Parathyroid adenoma (tissue), 2 donors: ENCODE results near the gene LAYN.

Experiments
- H2AFZ ChIP-seq: fragments of 300-600 bp; sonication (generic); one replicate; pipeline ENCODE4 v1.7.0; 2017; ENCODE audit warnings: antibody characterized with exemption, mild to moderate bottlenecking
- H3K27ac ChIP-seq: fragments of 300-600 bp; sonication (generic); one replicate; pipeline ENCODE4 v1.7.0; 2017
- H3K27me3 ChIP-seq: fragments of 300-600 bp; sonication (generic); one replicate; pipeline ENCODE4 v1.7.0; 2017; ENCODE audit warnings: low read length; ENCODE audit not compliant: control insufficient read depth, insufficient read depth
- H3K36me3 ChIP-seq: fragments of 300-600 bp; sonication (generic); one replicate; pipeline ENCODE4 v1.7.0; 2017; ENCODE audit warnings: low read length; ENCODE audit not compliant: control insufficient read depth, insufficient read depth
- H3K4me1 ChIP-seq: fragments of 300-600 bp; sonication (generic); one replicate; pipeline ENCODE4 v1.7.0; 2017; ENCODE audit warnings: control low read depth
- H3K4me2 ChIP-seq: fragments of 300-600 bp; sonication (generic); one replicate; pipeline ENCODE4 v1.7.0; 2017; ENCODE audit warnings: low read length
- H3K4me3 ChIP-seq: fragments of 300-600 bp; sonication (generic); one replicate; pipeline ENCODE4 v1.7.0; 2017; ENCODE audit warnings: low read depth, low read length
- H3K79me2 ChIP-seq: fragments of 300-600 bp; sonication (generic); one replicate; pipeline ENCODE4 v1.7.0; 2017; ENCODE audit warnings: control low read depth
- H3K9ac ChIP-seq: fragments of 300-600 bp; sonication (generic); one replicate; pipeline ENCODE4 v1.7.0; 2017; ENCODE audit warnings: mild to moderate bottlenecking
- H3K9me3 ChIP-seq: fragments of 300-600 bp; sonication (generic); one replicate; pipeline ENCODE4 v1.7.0; 2017; ENCODE audit warnings: low read length; ENCODE audit not compliant: control insufficient read depth
- CTCF ChIP-seq: fragments of 300-600 bp; sonication (generic); IDR thresholded peaks from one replicate; pipeline ENCODE4 v1.7.0; 2017; ENCODE audit warnings: antibody characterized with exemption, mild to moderate bottlenecking
- donor health status: primary hyperparathyroidism.

LAYN gene

GRCh38 chr11:111598559-111598958 lies 58.0 kb downstream of the LAYN start:
- Histone ChIP-seq H3K27me3 (no peaks in the 10 kb centered on the region), H3K4me2 (no peak overlapping the region), H3K36me3 (no peaks in the 10 kb centered on the region)

GRCh38 chr11:111601636-111601978 lies 61.1 kb downstream of the LAYN start:
- Histone ChIP-seq H3K36me3 (no peaks in the 10 kb centered on the region), H3K27me3 (no peaks in the 10 kb centered on the region), H3K9me3 (no peaks in the 10 kb centered on the region), H3K4me2 (peak overlapping the region; percentile 63), H3K79me2 (peaks cover 3% of the 10 kb centered on the region), H3K4me1 (peaks cover 3% of the 10 kb centered on the region), H3K27ac (peak overlapping the region; percentile 71), H3K9ac (no peak overlapping the region), H2AFZ (peak overlapping the region; percentile 94), H3K4me3 (peak overlapping the region; percentile 42)
- no peak for TF ChIP-seq CTCF

More at GRCh38 chr11:111598559-111598958, 58.0 kb downstream of the LAYN start:
- Histone ChIP-seq H3K4me3 (no peak overlapping the region), H3K4me1 (no peaks in the 10 kb centered on the region), H3K9me3 (no peaks in the 10 kb centered on the region), H3K27ac (no peak overlapping the region), H2AFZ (no peak overlapping the region), H3K79me2 (peaks cover 3% of the 10 kb centered on the region), H3K9ac (no peak overlapping the region)
- TF ChIP-seq CTCF: no peak

GRCh38 chr11:111601979-111602864 lies 61.7 kb downstream of the LAYN start, which contains the start of gene SIK2:
Gene SIK2 (plus strand): TSS chr11:111602449. CDS start chr11:111602564, 115 bp downstream.
- H3K79me2 ChIP-seq: peaks cover 3% of the 10 kb centered on the region
- peak within 1 kb of the TSS; percentile 94 for H3K27ac ChIP-seq
- no peaks in the 10 kb centered on the region for H3K9me3 ChIP-seq
- peak within 1 kb of the TSS; percentile 68 for H3K4me2 ChIP-seq
- peak within 1 kb of the TSS; percentile 95 for H3K9ac ChIP-seq
- H2AFZ ChIP-seq: peak within 1 kb of the TSS; percentile 94
- no peaks in the 10 kb centered on the region for H3K36me3 ChIP-seq
- H3K4me3 ChIP-seq: peak within 1 kb of the TSS; percentile 75
- no peaks in the 10 kb centered on the region for H3K27me3 ChIP-seq
- TF ChIP-seq CTCF: peak; percentile 78
- H3K4me1 ChIP-seq: peaks cover 3% of the 10 kb centered on the region

GRCh38 chr11:111602865-111603610 lies 62.5 kb downstream of the LAYN start:
- TF ChIP-seq CTCF: no peak
- peak overlapping the region; percentile 95 for H3K9ac ChIP-seq
- no peaks in the 10 kb centered on the region for H3K27me3 ChIP-seq
- H3K79me2 ChIP-seq: peaks cover 3% of the 10 kb centered on the region
- H3K4me2 ChIP-seq: peak overlapping the region; percentile 68
- H2AFZ ChIP-seq: peak overlapping the region; percentile 83
- H3K4me3 ChIP-seq: peak overlapping the region; percentile 75
- peak overlapping the region; percentile 94 for H3K27ac ChIP-seq
- no peaks in the 10 kb centered on the region for H3K36me3 ChIP-seq
- H3K4me1 ChIP-seq: peaks cover 3% of the 10 kb centered on the region
- H3K9me3 ChIP-seq: no peaks in the 10 kb centered on the region
